ENCODE results near the gene FAAH2.
A peak's percentile ranks its signal among the peaks of the same experiment; 100 is the strongest.
"Not testable (repeated sequence)": the region's sequence is repeated elsewhere in the genome, so short reads cannot be mapped to it uniquely, and the experiment has no call there.

The FAAH2 gene

GRCh38 chrX:57380026-57380796 is 93.7 kb downstream of the FAAH2 start:
- DNase-seq: no peak

- DNase-seq: not testable (repeated sequence)
Observed at GRCh38 chrX:57394162-57394561, 107.7 kb downstream of the FAAH2 start.

- not testable (repeated sequence) for DNase-seq
Observed at GRCh38 chrX:57403191-57403590, 116.7 kb downstream of the FAAH2 start.

GRCh38 chrX:57406149-57406548 is 119.6 kb downstream of the FAAH2 start:
- DNase-seq: no peak

DNA sequence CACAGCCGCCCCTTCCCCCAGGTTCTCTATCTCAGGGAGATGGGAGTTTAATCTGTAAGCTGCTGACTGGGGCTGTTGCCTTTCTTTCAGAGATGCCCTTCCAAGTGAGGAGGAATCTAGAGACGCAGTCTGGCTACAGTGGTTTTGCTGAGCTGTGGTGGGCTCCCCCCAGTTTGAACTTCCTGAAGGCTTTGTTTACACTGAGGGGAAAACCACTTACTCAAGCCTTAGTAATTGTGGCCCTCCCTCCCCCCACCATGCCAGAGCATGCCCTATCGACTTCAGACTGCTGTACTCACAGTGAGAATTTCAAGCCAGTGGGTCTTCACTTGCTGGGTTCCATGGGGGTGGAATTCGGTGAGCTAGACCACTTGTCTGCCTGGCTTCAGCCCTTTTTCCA is 131.3 kb downstream of the FAAH2 start:
- no peak for DNase-seq

- DNase-seq: no peak
Observed at GRCh38 chrX:57422289-57422688, 135.8 kb downstream of the FAAH2 start.

DNA sequence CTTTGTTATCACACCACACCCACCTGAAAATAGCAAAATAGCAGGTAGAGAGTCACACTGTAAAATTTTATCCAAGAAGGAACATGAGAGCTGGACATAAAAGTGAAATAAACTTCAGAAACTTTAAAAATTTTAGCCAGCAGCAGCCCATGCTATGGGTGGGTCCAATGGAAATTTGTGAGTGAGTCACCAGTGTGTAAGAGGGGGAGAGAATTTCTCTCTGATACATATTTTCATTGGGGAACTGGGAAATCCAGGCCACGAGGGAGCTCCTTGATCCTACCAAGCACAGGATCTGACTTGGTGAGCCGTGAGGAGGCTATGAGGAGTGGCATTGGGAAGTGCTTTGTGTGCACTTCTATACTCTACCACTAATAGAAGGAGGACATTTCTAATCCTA is 136.3 kb downstream of the FAAH2 start:
- no peak for DNase-seq

- DNase-seq: no peak
Observed at GRCh38 chrX:57445076-57445475, 158.6 kb downstream of the FAAH2 start.

DNA sequence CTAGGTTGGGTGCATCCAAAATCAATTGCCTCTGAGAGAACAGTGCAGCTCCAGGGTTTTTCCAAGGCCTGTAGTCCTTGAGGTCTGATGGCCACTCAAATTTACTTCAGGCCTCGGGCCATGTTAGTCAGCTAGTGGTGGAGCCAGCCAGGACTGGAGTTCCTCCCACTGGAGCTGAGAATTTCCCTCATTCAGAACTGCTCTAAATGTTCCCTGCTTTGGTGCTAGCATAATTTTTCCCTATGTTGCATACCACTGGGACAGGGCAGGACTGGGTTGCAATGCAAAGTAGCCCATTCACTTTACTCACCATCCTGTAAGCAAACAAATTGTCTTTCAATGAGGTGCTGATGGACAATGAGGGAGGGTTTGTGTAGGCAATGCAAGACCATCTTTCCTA is 159.3 kb downstream of the FAAH2 start:
- DNase-seq: no peak

DNA sequence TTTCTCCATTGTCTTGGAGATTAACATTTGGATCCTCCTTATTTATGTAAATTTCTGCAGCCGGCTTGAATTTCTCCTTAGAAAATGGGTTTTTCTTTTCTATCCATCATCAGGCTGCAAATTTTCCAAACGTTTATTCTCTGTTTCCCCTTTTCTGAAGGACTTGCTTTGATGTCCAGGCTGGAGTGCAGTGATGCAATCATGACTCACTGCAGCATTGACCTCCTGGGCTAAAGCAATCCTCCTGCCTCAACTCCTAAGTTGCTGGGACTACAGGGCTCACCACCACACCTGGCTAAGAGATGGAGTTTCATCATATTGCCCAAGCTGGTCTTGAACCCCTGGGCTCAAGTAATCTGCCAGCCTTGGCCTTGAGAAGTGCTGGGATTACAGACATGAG is 161.3 kb downstream of the FAAH2 start:
- no peak for DNase-seq

DNA sequence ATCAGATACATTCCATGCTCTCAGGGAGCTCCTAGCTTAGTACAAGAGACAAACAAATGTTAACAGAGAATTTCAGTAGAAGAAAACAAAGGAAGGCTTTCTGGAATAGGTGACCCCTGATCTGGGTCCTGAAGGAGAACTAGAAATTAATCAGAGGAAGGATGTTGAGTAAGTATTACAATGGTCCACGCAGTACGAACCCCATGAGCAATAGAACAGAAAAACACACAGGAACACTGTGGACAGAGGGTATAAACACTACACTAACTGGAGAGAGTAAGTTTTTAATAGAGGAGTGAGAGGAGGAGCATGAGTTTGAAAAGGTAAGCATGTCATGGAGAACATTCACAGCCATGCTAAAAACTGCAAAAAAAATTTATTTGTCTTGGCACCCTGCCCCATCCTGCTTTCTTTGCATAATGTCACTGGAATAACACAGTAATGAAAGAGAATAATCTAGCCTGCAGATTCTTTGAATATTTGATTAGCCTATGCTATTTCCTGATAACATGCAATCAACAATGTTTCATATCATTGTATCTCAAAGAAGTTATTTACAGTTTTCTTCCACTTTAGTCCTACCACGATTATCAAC is 165.0 kb downstream of the FAAH2 start:
- DNase-seq: no peak

- DNase-seq: no peak
Observed at GRCh38 chrX:57453901-57454300, 167.4 kb downstream of the FAAH2 start.

- no peak for DNase-seq
Observed at GRCh38 chrX:57481514-57481913, 195.0 kb downstream of the FAAH2 start.

DNA sequence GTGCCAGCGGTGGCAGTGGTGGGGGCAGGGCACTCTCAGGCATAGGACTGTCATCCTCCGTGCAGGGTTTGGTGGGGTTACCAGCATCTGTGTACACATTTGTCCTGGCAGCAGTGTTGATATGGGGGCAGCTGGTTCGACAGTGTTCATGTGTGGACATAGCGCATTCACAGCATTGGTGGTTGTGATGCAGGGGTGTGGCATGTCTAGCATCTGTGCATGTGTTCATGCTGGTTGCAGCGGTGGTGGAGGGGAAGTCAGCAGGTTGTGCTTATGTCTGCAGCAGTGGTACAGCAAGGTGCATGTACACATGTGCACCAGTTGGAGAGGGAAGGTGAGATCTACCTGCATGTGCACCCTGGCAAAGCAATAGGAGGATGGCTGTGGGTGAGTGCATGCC is 230.0 kb downstream of the FAAH2 start:
- DNase-seq: no peak

DNA sequence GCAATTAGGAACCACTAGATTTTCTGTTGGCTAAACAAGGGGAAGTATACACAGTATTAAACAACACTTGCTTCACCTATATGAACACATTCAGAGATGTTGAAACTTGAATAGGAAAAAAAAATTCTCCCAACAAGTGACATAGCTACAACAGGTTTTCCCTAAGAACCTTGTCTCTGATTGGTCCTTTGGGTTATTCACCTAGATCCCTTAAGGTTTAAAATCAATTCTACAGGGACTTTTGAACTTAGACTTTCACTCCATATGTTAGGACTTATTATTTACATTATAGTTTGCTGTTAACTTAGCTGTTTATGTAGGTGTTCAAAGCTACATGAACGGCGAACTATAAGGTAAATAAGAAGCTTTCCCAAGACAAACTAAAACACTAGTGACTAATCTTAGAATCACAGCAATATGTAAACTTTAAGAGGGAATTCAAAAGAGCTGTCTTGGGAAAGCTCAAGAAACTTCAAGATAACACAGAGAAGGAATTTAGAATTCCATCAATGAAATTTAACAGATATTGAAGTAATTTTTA is 233.1 kb downstream of the FAAH2 start:
- no peak for DNase-seq

DNA sequence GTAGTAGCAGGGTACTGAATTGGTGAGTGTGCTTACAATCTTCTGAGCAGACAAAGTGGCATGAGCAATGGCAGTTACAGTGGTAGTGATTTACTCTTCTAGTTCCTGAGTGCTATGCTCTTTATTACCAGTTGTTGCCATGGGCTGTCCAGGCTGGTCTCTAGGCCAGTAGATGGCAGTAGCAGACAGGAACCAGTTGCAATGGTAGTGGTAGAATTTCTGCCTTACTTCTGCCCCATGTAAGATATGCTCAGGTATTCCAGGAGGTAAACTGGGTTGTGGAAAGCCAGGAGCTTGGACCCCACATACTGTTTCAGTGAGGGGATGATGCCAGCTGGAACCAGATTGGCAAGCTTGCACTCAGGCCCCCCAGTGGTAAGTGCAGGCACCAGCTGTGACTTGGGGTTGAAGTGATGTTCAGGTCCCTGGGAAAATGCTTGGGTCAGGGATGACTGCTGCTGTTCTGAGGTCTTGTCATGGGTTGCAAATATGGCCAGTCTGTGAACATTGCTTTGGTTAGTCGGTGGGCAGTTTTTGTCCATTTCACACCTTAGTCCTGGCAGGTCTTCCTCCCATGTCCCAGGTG is 242.3 kb downstream of the FAAH2 start:
- DNase-seq: peak; percentile 2
